ENCODE data around the gene POLR3E.
"Not testable (repeated sequence)": the region's sequence is repeated elsewhere in the genome, so short reads cannot be mapped to it uniquely, and the experiment has no call there.

POLR3E gene

DNA sequence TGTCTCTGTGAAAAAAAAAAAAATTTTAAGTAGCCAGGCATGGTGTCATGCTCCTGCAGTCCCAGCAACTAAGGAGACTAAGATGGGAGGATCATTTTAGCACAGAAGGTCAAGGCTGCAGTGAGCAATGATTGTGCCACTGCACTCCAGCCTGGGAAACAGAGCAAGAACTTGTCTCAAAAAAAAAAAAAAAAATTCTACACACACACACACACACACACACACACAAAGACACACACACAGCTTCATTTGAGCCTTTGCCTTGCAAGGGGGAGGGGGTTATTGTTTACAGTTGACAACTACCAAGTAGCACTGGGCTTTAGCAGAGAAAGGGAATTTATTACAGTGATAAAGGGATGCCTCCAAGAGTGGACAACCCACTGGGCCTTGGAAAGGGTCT, 4.9 kb upstream of the POLR3E start:
- no peak for DNase-seq

DNA sequence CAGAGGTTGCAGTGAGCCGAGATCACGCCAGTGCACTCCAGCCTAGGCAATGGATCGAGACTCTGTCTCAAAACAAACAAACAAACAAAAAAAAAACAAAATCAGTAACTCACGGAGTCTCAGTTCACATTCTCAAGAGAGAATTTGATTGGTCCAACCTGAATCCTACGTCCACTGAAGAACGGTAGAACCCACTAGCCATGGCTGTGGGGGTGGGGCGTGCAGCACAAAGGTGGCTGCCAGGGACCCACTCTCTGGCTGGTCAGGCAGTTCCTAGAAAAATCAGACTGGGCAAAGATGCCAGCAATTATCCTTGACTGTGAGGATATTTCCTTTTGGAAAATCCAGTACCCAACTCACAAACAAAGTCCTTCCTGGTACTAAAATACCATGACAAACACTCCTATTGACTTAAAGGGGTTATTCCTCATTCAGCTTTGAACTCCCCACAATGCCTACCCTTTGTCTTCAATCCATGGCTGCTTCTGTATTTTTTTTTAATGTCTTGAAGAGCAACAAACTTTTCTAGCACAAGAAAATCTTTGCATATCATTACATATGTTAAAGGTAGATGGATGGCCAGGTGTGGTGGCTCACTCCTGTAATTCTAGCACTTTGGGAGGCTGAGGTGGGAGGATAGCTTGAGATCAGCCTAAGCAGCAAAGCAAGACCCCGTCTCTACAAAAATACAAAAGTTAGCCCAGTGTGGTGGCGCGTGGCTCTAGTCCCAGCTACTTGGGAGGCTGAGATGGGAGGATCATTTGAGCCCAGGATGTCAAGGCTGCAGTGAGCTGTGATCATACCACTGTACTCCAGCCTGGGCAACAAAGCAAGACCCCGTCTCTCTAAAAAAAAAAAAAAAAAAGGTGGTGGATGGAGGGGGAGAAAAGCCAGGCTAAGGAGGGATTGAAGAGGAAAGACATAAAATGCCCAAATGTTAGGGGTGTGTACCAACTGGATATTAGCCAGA, 3.8 kb upstream of the POLR3E start:
- no peak for DNase-seq

DNA sequence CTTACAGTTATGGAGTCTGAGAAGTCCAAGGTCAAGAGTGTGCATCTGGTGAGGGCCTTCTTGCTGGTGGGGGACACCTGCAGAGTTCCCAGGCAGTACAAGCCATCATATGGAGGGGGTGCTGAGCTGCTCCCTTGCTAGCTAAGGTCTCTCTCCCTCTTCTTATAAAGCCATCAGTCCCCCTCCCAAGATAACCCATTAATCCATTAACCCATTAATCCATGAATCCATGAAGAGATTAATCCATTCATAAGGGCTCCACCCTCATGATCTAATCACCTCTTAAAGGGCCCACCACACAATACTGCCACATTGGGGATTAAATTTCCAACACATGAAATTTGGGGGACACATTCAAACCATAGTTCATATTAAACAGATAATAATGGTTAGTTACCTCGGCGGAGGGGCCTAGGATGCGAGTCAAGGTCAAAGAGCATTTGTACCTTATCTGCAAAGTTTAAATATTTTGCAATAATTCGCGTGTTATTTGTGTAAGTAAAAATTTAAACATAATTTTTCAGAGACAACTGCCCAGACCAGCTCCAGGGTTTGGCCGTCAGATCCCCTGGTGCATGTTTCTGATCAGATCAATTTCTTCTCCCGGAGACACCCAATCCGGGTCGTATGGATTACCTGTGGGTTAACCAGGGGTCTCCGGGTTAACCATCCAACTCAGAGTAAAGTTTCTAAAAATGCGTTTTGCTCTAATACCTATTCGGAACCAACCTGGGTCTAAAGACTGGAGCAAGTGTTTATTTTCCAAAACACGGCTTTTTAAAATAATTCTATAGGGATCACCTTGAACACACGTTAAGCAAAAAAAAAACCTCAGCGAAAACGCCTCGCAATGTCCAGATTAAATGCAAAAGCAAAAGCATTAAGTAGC, 740 bp upstream of the POLR3E start:
- DNase-seq, result peak in 1 of 5 experiments; percentile 12

DNA sequence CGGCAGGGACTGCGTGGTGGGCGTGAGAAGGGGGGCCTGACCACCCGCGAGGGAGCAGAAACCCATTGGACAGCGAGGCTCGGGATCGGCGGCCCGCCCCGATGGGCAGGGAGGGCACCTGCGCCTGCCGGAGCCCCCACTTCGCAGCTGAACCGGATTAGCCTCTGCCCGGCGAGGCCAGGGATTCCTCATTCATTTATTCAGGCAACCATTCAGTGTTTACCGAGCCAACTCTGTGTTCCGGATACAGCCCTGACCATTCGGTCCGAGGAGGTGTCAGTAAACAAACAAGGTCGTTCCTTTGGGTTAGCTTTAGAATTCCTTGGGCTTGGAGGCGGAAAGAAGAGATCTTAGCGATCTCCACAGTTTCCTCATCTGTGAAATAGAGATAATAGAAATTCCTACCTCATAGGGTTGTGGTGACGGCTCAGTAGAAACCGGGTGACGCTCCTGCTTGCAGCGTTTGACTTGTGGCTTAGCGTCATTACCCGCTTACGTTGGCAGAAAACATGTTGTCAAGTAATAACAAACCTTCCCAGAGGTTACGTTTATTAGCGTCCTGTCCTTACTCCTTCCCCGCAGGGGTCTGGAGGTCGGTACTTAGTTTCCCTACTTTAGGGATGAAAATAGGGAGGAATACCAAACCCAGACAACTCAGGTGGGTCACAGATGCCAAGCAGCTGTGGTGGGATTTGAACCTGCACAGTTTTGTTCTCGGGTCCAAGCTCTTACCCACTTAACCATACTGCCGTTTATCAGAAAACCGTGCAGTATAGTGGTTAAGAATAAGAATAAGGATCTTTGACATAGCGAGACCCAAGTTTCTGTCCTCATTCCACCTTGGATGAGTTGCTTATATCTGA, 893 bp downstream of the POLR3E start:
- DNase-seq, result peak in 4 of 5 experiments; percentile 44 to 92 (median 76)

DNA sequence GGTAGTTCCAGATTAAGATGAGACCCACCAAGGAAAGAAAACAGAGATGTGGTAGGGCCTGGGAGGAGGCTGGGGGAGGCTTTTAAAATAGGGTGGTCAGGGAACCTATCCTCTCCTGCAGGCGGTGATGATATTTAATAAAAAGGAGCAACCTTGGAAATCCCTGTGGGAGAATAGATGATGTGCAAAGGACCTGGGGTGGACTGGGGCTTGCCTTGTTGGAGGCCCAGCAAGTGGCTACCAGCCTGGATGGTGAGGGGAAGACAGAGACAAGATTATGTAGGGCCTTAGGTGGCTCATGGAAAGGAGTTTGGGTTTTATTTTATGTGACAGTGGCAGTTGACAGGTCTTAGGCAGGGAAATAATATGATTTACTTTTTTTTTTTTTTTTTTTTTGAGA, 1.8 kb downstream of the POLR3E start:
- no peak for DNase-seq

DNA sequence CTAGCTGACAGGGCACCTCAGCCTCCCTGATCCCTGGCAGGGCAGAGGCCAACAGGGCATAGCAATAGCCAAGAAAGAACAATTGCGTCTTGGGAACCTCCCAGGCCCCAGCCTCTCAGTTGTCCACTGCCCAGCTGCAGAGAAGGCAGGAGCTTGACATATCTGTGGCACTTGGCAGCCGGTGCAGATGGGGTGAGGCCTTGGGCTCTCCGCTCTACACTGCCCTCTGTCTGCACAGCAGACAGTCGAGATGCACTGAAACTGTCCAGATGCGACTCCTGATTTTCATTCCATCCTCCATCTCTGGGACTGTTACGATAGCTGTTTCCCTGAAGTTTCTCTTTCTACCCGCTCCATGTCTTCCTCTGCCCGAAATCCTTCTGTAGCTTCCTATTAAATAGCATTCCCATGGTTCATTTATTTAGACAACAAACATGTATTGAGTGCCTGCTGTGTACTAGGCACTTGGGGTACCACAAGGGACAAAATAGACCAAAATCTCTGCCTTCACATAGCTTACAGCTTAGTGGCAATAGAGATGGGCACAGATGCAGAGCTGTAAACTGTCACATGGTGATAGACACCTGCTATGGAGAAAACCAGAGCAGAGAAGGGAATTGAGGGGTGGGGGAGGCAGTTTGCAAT, 3.3 kb downstream of the POLR3E start:
- DNase-seq, result peak in 2 of 5 experiments; percentile 33 to 70

DNA sequence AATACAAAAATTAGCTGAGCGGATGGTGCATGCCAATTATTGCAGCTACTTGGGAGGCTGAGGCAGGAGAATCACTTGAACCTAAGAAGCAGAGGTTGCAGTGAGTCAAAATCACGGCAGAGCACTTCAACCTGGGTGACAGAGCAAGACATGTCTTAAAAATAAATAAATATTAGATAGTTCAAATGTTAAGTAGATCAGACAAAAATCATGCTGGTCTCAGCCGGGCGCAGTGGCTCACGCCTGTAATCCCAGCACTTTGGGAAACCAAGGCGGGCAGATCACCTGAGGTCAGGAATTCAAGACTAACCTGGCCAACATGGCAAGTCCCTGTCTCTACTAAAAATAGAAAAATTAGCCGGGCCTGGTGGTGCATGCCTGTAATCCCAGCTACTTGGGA, 4.2 kb downstream of the POLR3E start:
- DNase-seq, result not testable (repeated sequence)

DNA sequence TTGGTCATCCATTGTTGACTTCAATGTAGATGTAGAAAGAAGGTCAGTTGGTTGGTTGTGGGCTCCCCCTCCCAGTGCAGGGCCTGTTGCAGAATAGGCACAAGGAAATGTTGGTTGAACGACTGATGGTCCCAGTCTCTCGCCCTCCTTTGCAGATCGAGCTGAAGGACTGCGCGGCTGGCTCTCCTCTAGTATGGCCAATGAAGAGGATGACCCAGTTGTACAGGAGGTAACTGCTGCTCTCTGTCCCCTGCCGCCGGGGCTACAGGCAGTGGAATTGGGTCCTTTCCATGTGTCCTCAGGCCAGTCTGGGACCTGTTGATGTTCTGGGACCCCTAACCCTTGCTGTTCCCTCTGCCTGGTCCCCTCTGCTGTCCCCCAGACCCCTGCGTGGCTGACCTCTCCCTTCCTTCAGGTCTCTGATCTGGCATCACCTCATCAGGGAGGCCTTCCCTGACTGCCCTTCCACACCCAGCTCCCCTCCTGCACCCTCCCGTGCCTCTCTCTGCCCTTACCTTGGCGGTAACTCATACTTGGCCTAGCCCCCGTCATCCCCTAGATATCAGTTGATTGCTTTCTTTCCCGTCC, 5.7 kb downstream of the POLR3E start:
- no peak for DNase-seq

DNA sequence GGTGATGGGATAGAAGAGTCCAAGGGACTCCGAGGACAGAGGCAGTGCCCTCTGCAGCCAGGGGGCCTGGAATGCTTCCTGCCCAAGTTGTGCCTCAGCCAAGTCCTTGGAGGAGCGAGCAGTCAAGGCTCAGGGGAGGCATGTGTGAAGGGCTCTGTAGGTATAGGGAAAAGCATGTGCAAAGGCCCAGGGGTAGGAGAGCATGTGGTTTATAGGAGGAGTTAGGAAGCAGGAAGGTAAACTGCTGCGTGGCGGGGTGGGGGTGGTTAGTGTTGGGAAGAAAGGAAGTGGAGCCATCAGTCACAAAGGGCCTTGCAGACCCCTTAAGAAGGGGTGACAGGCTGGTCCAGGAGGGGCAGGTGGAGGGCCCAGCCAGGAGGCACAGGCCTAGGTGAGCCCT, 7.2 kb downstream of the POLR3E start:
- DNase-seq, result no peak

DNA sequence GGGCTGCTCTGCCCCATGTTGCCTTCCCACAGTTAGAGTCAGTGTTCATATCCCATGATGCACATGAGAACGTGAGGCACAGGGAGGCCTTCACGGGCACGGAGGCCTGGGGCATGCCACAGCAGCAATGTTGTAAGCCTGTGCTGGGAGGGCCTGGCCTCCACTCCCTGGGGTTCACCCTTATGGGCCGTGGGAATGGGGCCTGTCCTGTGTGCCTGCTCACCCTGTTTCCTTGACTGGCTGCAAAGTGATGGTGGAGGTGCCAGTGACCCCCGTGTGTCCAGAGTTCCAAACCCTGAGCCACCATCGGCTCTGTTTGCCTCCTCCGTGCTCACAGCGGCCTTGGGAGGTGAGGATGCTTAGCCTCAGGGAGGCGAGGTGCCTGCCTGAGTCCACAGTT, 9.6 kb downstream of the POLR3E start:
- no peak for DNase-seq

DNA sequence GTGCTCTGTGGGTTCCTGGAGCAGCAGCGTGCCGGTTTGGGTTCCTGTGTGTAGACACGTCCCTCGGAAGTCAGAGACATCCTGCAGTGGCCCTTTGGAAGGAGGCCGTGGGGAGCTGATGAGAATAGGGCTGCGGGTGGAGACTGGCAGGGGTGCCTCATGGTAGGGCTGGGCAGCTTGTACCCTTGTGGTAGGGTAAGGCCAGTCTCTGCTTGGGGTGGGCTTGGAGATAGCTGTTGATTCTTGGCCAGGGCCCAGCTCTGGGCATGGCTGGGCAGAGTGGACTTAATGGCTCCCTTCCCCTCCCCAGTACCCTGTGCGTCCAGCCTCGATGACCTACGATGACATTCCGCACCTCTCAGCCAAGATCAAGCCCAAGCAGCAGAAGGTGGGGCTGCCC, 10.6 kb downstream of the POLR3E start:
- DNase-seq, result no peak

DNA sequence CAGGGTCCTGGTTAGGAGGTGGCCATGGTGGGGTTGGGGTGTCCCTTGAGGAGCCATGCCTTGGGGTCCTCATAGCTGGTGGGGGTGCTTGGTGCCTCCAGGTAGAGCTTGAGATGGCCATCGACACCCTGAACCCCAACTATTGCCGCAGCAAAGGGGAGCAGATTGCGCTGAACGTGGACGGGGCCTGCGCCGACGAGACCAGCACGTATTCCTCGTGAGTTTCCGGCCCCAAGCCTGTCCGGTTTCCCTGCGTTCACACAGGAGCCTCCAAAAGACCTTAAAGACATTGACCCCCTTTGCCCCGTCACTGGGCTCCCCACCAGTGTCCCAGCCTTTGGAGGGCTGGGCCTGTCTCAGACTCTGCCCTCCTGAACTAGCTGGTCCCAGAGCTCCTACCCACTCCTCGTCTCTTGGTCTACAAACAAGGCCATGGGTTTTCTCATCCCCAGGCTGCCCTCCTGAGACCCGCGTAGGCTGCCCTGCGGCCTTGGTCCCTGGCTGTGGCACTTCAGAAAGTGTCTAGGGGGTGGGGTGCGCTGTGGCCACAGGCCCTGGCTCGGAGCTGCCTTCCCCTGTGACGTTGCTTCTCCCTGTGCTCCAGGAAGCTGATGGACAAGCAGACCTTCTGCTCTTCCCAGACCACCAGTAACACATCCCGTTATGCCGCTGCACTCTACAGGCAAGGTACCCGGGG, 11.8 kb downstream of the POLR3E start:
- no peak for DNase-seq

DNA sequence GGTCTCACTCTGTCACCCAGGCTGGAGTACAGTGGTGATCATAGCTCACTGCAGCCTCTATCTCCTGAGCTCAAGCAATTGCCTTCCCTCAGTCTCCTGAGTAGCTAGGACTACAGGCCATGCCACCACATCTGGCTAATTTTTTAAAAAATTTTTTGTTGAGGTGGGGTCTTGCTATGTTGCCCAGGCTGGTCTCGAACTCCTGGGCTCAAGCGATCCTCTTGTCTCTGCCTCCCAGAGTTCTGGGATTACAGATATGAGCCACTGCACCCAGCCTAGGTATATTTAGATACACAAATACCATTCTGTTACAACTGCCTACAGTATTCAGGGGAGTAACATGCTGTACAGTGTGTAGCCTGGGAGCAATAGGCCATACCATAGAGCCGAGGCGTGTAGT, 14.3 kb downstream of the POLR3E start:
- no peak for DNase-seq

DNA sequence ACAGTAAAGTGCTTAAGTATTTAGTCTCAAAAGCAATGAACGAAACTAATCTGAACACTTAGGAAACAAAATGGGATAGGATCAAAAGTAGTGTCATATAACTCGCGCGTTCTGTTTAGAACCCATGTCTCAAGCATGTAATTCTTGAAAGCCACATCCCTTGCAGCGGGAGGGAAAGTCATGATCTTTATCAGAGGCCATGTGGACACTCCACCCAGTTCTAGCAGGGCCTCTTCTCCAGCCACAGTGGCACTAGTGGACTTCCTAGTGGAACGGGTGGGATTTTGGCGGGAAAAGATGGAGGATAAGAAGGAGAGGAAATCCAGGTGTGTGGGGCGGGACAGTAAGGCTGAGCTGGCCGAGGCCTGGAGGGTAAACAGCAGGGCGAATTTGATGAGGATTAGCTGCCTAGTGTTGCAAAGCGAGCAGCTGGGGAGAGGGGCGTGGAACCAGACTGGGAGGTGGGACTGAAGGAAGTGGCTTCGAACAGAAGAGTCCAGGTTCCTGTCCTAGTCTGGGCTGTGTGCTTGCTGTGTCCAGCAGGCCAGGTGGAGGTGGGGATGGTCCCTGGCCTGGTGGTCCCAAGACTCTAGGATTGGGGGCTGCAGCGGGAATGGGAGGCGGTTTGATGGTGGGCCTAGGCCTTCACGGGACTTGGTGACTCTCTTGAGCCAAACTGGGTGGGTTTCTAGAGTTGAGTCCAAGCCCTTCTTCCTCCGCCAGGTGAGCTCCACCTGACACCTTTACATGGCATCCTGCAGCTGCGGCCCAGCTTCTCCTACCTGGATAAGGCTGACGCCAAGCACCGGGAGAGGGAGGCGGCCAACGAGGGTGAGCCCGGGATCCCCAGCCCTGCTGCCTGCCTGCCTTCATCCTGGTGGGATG, 15.9 kb downstream of the POLR3E start:
- DNase-seq, result no peak

DNA sequence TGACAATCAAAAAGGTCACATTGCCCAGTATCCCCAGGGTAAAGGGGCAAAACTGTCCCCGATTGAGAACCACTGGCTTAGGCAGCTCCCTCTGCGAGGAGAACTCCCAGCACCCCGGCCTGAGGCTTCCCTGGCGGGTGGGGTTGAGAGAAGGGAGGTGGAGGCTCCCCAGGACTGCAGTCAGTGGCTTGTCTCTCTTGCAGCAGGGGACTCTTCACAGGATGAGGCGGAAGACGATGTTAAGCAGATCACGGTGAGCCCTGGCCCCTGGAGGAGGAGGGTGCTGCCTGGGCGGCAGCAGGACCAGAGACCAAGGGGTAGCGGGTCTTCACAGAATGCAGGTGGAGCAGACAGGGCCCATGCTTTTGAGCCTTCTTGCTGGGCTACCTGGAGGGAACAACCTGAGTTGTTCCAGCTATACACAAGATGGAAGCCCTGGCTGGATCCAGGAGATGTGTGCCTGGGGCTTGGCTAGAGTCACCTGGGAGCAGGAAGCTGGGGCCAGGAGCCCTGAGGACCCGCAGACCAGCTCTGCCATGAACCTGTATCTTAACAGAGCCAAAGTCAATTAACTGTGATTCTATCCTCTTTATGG, 16.8 kb downstream of the POLR3E start:
- no peak for DNase-seq

DNA sequence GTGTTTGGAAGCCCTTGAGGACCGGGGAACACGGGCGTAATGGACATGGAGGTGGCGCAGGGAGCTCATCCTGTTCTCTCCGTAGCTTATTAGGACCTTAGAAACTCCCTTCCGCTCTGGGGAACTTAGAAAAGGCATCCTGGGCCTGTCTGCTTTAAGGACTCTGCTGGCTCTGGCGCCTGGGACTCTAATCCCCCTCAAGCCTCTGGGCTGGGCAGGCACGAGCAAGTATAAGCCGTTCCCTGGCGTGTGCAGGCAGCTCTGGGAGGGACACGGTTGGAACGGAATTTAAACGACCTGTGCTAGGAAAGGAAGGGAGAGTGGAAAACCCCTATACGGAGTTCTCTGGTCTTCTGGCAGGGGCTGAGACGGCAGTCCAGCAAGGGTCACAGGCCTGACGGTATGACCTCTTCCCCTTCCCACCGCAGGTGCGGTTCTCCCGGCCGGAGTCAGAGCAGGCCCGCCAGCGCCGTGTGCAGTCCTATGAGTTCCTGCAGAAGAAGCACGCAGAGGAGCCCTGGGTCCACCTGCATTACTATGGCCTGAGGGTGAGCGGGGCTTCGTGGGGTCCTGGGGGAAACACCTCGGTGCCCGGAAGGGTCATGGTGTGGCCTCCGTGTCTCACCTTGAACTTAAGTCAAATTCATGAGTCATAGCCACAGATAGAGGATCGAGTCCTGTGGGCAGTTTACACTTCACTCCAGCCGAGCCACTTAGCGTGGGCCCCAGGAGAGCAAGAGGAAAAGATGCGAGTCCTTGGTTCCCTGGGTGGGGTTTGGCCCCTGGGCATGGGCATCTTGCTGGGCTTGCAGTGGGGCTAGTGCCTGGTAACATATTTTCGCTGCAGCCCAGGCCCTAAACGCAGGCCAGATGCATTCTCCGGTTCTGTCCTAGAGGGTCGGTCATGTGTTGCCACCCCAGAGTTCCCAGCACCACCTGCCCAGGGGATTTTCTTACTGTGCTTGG, 17.7 kb downstream of the POLR3E start:
- DNase-seq, result no peak

DNA sequence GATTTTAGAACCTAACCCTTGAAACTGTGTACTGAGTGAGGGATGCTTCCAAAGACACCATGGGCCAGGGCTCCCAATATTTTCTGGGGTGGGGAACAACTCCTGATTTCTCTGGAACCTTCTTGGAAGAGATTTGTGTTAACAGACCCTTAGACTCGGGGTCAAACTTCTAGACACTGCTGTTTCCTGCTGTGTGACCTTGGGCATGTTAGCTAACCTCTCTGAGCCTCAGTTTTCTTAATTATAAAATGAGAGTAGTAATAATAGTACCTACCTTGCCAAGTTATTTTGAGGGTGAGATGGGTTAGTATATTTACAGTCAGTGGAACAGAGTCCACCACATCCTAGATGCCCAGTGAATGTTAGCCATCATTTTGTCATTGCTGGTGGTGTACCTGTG, 18.8 kb downstream of the POLR3E start:
- DNase-seq, result no peak

DNA sequence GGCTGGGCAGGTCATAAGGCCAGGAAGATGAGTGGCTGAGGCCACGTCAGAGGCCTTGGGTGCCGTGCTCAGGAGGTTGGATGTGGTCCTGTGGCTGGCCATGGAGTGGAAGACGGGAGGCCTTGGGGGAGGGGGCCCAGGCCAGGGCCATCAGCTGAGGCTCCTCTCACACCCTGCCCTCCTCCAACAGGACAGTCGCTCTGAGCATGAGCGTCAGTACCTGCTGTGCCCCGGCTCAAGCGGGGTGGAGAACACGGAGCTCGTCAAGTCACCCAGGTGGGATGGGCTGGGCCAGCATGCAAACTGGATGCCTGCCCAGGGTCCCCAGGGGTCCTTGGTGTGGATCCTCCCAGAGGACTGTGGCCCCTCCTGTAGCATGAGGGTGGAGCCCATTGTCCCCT, 19.2 kb downstream of the POLR3E start:
- no peak for DNase-seq

Measured in T-helper 2 cell (primary cell).